ENCODE results near the gene MT3.
A peak's percentile ranks its signal among the peaks of the same experiment; 100 is the strongest.

MT3 gene

GRCh38 chr16:56637814-56638750 lies 48.8 kb downstream of the MT3 start, which contains the start of gene MT1A:
Gene MT1A (plus strand): TSS chr16:56638666. CDS start chr16:56638739, 73 bp downstream.
- Histone ChIP-seq H3K4me3 (ENCODE audit: low read length) (peak within 1 kb of the TSS; percentile 22), H3K4me1 (ENCODE audit: control insufficient read depth, insufficient read depth, low read length) (peaks cover 43% of the 10 kb centered on the region), H3K36me3 (ENCODE audit: control insufficient read depth, insufficient read depth, low read length) (no peaks in the 10 kb centered on the region), H3K9me3 (ENCODE audit: control insufficient read depth, low read length) (no peaks in the 10 kb centered on the region), H3K9ac (ENCODE audit: low read length) (peak within 1 kb of the TSS; percentile 58), H3K27me3 (ENCODE audit: control insufficient read depth, insufficient read depth, low read length) (peaks cover 43% of the 10 kb centered on the region)

- H3K9ac ChIP-seq (ENCODE audit: low read length) = no peak overlapping the region
- no peak overlapping the region for H3K4me3 ChIP-seq (ENCODE audit: low read length)
- H3K4me1 ChIP-seq (ENCODE audit: control insufficient read depth, insufficient read depth, low read length) = peaks cover 47% of the 10 kb centered on the region
- H3K27me3 ChIP-seq (ENCODE audit: control insufficient read depth, insufficient read depth, low read length) = peaks cover 38% of the 10 kb centered on the region
- H3K9me3 ChIP-seq (ENCODE audit: control insufficient read depth, low read length) = no peaks in the 10 kb centered on the region
- no peaks in the 10 kb centered on the region for H3K36me3 ChIP-seq (ENCODE audit: control insufficient read depth, insufficient read depth, low read length)
Observed at GRCh38 chr16:56639045-56639444, 49.7 kb downstream of the MT3 start.

- Histone ChIP-seq H3K9me3 (ENCODE audit: control insufficient read depth, low read length) (no peaks in the 10 kb centered on the region), H3K9ac (ENCODE audit: low read length) (no peak overlapping the region), H3K36me3 (ENCODE audit: control insufficient read depth, insufficient read depth, low read length) (no peaks in the 10 kb centered on the region), H3K4me1 (ENCODE audit: control insufficient read depth, insufficient read depth, low read length) (peaks cover 43% of the 10 kb centered on the region), H3K27me3 (ENCODE audit: control insufficient read depth, insufficient read depth, low read length) (peaks cover 28% of the 10 kb centered on the region), H3K4me3 (ENCODE audit: low read length) (no peak overlapping the region)
Observed at GRCh38 chr16:56640076-56640475, 50.7 kb downstream of the MT3 start.
